ENCODE measurements around the gene MAGI2. TPM values are rescaled to one million over a fixed set of nuclear protein-coding genes. Genes with fewer than 3 reads are reported as not detected.

The MAGI2 gene
- total and polyA plus RNA-seq, 8 donors = 1.3 to 4.0 (median 2.0) TPM

DNA sequence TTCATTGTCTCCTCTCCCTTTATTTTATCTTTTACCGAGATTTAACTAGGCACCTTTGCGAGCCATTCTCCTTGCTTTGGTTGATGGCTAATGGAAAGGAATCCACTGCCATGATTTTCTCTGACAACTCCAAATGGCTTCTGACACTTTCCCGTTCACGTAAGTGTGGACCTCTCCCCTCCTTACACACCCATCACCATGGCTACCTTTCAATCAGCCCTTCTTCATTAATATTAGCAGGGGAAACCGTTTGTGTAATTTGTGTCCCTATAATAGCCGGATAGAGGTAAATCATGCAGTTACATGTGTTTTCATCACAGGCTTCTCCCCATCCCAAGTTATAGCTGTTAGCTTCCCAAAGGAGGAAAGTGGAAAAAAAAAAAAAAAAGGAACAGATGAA is 767.3 kb downstream of the MAGI2 start:
- Histone ChIP-seq H3K4me1 (no peaks in the 10 kb centered on the region), H3K27me3 (no peaks in the 10 kb centered on the region), H3K36me3 (no peaks in the 10 kb centered on the region), H3K4me3 (no peak overlapping the region), H3K9me3 (no peaks in the 10 kb centered on the region), H3K27ac (no peak overlapping the region)
- WGBS, 2 donors = 65 to 71% methylated on average over 6 of the region's 6 CpGs
- ATAC-seq (no peak), DNase-seq (no peak), FAIRE-seq (no peak)
- intact Hi-C loops (cut with DNase I) = no loop called here
- TF ChIP-seq, protein P1, sequence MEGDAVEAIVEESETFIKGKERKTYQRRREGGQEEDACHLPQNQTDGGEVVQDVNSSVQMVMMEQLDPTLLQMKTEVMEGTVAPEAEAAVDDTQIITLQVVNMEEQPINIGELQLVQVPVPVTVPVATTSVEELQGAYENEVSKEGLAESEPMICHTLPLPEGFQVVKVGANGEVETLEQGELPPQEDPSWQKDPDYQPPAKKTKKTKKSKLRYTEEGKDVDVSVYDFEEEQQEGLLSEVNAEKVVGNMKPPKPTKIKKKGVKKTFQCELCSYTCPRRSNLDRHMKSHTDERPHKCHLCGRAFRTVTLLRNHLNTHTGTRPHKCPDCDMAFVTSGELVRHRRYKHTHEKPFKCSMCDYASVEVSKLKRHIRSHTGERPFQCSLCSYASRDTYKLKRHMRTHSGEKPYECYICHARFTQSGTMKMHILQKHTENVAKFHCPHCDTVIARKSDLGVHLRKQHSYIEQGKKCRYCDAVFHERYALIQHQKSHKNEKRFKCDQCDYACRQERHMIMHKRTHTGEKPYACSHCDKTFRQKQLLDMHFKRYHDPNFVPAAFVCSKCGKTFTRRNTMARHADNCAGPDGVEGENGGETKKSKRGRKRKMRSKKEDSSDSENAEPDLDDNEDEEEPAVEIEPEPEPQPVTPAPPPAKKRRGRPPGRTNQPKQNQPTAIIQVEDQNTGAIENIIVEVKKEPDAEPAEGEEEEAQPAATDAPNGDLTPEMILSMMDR (IDR thresholded peaks at IDR 0.05) = no peak

DNA sequence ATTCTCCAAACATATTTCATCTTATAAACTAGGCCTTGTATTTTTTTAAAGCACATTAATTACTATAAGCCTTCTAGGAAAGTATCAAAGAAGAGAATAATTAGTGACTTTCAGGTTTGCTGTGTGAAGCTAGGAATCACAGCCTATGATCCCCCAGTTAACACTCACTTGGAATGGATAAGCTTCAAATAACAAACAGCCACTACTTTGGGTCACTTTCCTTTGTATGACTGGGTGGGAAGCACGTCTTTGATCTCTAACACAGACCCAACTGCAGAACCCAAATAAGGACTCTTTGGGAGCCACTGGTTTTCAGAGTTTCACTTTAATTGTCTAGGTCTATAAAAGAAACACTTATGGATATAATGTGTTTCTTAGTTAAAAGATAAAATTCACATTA is 769.3 kb downstream of the MAGI2 start:
- Histone ChIP-seq H3K27me3 (no peaks in the 10 kb centered on the region), H3K4me1 (no peaks in the 10 kb centered on the region), H3K9me3 (no peaks in the 10 kb centered on the region), H3K36me3 (no peaks in the 10 kb centered on the region), H3K4me3 (no peak overlapping the region), H3K27ac (no peak overlapping the region)
- ATAC-seq (no peak), FAIRE-seq (no peak), DNase-seq (no peak)
- TF ChIP-seq, protein P1 (IDR thresholded peaks at IDR 0.05) = no peak
- intact Hi-C loops (cut with DNase I) = no loop called here
- WGBS, 2 donors = 83 to 87% methylated on average over 1 of the region's 1 CpG

DNA sequence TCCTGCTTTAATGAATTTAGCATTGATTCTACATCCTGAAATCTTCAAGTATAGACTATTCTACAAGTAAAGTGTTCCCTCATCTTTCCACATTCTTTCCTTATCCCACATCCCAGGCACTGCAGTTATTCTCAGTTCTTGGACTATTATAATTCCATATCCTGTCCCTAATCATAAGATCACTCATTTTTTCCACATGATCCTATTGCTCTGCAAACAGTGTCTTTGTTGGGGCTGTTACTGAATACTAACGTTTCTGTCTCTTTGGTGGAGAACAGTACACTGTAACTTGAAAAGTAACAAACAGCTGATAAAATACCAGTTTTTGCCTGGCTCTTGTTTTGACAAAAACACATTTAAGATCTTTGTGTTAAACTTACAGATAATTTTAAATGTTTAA is 769.9 kb downstream of the MAGI2 start:
- no peaks in the 10 kb centered on the region for H3K4me1 ChIP-seq

DNA sequence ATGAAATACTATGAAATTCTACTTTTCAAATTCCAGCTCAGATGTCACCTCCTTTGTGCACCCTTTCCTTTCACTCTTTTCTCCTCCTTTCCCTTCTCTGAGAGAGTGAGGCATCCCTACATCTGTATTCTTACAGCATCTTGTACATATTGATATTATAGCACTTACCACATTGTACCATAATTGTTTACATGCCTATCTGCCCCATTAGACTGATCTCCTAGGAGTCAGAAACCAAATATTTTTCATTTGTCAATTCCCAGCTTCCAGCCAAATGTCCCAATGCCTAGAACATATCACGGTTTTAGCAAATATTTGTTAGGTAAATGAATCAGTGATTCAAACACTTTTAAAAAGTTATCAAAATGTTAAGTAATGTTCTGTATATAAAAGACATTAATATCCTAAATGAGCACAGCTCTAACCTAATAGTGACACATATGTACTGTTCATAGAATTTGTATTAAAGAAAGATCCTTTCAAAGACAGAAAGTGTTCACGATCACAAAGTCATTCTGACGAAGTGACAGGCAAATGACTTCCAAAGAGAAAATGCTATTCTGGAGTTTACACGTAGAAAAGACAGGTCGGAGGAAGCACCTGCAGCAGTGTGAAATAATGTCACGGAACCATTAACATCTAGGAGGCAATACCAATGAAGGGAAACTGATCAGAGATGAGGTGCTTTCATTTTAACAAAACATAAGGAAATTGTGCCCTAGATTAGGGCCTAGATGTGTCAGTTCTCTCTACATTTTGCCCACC is 774.2 kb downstream of the MAGI2 start:
- FAIRE-seq = peak; percentile 9
- intact Hi-C loops (cut with DNase I) = no loop called here
- Histone ChIP-seq H3K4me1 (no peaks in the 10 kb centered on the region), H3K4me3 (no peak overlapping the region), H3K36me3 (no peaks in the 10 kb centered on the region), H3K27me3 (no peaks in the 10 kb centered on the region), H3K27ac (no peak overlapping the region), H3K9me3 (no peaks in the 10 kb centered on the region)
- peak in 2 of 4 donors; percentile 16 to 43 for ATAC-seq
- TF ChIP-seq, protein P1 (IDR thresholded peaks at IDR 0.05) = no peak
- 46 to 56% methylated on average over 6 of the region's 6 CpGs for WGBS, 2 donors
- DNase-seq = no peak

More for the DNA sequence above, 769.9 kb downstream of the MAGI2 start:
- Histone ChIP-seq H3K36me3 (no peaks in the 10 kb centered on the region), H3K27ac (no peak overlapping the region), H3K4me3 (no peak overlapping the region), H3K9me3 (no peaks in the 10 kb centered on the region), H3K27me3 (no peaks in the 10 kb centered on the region)
- DNase-seq = no peak
- 10 to 41% methylated on average over 1 of the region's 1 CpG for WGBS, 2 donors
- ATAC-seq = no peak
- intact Hi-C loops (cut with DNase I) = no loop called here
- TF ChIP-seq, protein P1 (IDR thresholded peaks at IDR 0.05) = no peak
- no peak for FAIRE-seq

DNA sequence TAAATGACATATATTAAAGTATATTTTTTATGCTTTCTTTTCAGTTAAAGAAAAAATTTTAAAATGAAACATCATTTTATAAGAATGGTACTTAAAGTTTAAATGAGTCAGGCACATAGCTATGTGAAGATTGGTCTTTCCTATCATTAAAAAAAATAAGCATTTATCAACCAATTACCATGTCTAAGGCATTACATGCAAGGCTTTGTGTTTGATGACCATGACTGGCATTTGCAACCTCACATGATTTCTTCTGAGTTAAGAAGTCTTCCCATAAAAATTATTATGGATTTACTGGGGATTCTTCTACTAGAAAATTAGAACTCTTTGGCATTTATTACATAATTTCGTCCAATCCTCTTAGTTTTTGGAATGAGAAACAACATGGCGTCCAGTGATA is 776.1 kb downstream of the MAGI2 start:
- ATAC-seq (no peak), DNase-seq (no peak), FAIRE-seq (peak; percentile 23)
- TF ChIP-seq, protein P1 (IDR thresholded peaks at IDR 0.05) = no peak
- H3K27me3 ChIP-seq = no peaks in the 10 kb centered on the region
- no peak overlapping the region for H3K27ac ChIP-seq
- WGBS, 2 donors = 84 to 85% methylated on average over 2 of the region's 2 CpGs
- intact Hi-C loops (cut with DNase I) = no loop called here
- no peaks in the 10 kb centered on the region for H3K4me1 ChIP-seq
- no peaks in the 10 kb centered on the region for H3K9me3 ChIP-seq
- H3K36me3 ChIP-seq = no peaks in the 10 kb centered on the region
- H3K4me3 ChIP-seq = no peak overlapping the region

All from pancreas (tissue), 10 donors.